RPMI7951 (cell line): Measurements from ENCODE around the gene ARHGEF9. TPM values are rescaled to one million over a fixed set of nuclear protein-coding genes. Genes with fewer than 3 reads are reported as not detected.
"Not testable (repeated sequence)": the region's sequence is repeated elsewhere in the genome, so short reads cannot be mapped to it uniquely, and the experiment has no call there.

Source experiments
- DNase-seq: peaks from one replicate; pipeline ENCODE4 v3.0.0-alpha.2; 2012; ENCODE audit warnings: low read depth
- total RNA-seq: library from RNA; depleted of rRNA; stranded (reverse); fragments of >200 nt; shearing (Covaris generic); gene quantifications from 2 replicates; pipeline ENCODE4 v1.2.3, GENCODE V29; 2014; rRNA removed

ARHGEF9 gene
- 12.2 and 12.4 TPM in 2 replicates for total RNA-seq

DNA sequence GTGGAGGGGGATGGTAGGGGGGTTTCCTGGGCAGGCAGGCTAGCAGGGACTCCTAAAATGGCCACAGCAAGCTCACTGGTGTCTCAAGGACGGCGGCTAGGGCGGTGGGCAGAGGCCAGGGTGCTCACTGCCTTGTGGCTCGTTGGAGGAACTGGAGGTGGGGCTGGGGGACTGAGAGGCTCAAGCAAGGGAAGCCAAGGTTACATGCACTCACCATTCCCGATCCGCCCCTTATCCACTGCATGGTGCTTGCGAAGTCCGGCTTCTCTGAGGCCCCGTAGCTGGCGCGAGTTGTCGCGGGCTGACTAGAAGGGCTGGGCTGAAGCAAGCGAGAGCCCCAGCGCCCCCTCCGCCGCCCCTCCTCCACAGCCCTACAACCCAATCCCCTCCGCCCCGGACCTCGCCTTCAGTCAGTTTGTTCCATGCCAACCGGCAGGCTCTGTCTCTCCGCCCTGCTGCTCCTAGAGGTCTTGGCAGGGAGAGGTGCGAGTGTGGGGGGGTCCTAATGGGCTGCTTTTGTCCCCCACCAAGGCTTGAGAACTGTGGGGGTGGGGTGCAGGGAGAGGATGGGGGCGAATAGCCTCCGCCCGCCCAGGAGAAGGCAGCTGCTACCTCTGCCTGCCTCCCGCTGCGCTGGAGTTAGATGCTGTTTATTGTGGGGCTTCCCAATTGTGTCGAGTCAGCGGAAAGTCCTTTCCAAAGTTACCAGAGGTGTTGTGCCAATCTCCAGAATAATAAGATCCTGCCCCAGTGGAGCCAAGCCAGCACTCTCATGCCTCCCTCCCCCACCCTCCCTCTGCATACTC lies at the start of gene ARHGEF9:
ARHGEF9 (minus strand) TSS at position 313 of the 806 bp plus-strand sequence; CDS start at position 244, 69 bp downstream.
- peak; percentile 2 for DNase-seq

DNA sequence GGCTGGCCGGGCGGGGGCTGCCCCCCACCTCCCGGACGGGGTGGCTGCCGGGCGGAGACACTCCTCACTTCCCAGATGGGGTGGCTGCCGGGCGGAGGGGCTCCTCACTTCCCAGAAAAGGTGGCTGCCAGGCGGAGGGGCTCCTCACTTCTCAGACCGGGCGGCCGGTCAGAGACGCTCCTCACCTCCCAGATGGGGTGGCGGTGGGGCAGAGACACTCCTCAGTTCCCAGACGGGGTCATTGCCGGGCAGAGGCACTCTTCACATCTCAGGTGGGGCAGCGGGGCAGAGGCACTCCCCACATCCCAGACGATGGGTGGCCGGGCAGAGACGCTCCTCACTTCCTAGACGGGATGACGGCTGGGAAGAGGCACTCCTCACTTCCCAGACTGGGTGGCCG lies 40.4 kb upstream of the ARHGEF9 start:
- not testable (repeated sequence) for DNase-seq

DNA sequence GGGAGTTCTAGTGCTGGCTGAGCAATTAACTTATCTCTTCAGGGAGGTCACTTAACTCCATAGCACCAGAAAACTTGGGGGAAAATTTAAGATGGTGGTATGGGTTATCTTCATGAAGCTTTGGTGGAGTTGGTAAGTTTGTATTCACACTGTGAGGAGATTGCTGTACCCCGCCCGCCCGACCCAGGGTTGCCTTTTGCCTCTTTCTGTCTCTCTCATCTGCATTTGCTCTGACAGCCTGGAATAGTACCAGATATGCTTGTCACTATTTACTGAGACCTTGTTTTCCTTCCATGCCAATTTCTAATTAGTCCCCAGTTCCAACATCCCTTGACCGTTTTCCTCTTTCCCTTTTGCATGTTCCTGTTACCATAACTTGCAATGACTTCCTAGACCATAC lies 33.1 kb upstream of the ARHGEF9 start:
- no peak for DNase-seq

DNA sequence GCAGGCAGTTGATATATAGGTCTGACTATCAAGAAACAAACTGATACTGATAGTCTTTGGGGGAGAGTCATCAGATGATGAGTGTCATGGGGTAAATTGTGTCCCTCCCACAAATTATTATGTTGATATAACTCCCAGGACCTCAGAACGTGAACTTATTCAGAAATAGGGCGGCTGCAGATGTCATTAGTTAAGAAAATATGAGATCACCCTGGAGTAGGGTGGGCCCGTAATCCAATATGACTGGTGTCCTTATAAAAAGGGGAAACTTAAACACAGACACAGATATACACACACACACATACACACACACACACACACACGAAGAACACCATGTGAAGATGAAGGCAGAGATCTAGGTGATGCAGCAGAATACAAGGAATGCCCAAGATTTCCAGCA lies 32.7 kb upstream of the ARHGEF9 start:
- no peak for DNase-seq

DNA sequence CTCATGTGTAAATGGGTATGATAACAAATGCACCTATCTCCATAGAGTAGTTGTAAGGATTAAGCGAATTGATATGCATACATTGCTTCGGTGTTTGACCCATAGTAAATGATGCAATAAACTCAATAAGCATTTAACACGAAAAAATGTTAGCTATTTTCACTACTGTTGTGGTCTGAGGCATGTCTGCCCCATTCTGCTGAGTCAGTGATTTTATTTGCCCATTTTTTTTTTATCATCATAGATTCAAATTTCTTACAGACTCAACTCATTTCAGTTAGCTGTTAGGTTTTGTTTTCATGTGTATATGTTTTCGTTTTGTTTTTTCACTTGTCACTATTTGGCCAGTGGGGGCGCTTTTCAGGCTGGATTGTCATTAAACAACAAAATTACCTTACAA lies 27.8 kb upstream of the ARHGEF9 start:
- DNase-seq, result no peak

DNA sequence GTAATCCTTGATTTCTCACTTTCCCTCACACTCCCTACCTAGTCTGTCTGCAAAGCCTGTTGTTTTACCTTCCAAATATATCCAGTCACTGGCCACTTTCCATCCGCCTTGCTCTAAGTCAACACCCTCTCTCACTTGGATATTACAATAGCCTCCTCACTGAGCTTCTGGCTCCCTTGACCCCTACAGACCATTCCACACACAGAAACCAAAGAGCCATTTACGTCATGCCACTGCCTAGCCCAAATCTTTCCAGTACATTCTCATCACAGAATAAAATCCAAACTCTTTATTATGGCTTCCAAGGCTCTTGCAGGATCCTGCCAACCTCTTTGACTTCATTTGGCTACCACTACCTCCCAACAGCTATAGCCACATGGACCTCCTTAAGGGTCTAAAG lies 25.7 kb upstream of the ARHGEF9 start:
- no peak for DNase-seq

DNA sequence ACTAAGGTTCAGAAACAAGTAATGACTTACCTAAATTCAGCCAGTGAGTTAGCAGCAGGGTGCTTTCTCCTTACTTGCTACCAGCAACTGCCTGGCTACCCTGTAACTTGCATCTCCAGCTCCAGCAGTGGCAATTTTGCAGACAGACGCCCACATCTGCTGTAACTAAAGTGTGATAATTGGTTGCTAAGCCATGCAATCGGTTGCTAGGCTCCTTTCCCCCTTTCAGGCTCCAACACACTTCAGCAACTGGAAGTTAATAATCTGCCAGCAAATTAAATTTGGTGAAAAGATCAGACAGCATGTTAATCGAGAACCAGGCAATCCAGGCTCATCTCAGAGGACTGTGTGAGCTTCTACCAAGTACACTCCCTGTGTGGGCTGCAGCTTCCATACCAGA lies 24.2 kb upstream of the ARHGEF9 start:
- DNase-seq, result no peak

DNA sequence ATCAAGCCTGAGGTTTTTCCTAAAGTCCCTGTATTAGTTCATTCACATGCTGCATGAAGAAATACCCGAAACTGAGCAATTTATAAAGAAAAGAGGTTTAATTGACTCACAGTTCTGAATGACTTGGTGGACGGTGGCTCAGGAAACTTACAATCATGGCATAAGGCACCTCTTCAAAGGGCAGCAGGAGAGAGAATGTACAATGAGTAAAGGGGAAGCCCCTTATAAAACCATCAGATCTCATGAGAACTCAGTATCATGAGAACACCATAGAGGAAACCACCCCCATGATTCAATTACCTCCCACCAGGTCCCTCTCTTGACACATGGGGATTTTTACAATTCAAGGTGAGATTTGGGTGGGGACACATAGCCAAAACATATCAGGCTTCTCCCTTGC lies 10.4 kb upstream of the ARHGEF9 start:
- not testable (repeated sequence) for DNase-seq

DNA sequence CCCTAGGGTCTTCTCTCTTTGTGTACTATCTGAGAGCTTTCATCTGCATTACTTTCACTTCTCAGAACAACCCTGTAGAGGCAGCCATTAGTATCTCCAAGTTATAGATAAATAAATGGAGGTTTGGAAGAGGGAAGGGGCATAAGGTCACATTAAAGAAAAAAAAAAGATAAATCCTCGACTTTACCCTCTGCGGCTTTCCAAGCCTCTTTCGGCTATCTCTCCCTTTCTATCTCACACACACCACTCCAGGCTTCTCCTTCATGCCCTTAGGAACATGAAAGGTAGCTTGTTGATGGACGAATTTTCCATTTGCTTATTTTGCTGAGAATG lies 660 bp upstream of the ARHGEF9 start:
- DNase-seq, result no peak

DNA sequence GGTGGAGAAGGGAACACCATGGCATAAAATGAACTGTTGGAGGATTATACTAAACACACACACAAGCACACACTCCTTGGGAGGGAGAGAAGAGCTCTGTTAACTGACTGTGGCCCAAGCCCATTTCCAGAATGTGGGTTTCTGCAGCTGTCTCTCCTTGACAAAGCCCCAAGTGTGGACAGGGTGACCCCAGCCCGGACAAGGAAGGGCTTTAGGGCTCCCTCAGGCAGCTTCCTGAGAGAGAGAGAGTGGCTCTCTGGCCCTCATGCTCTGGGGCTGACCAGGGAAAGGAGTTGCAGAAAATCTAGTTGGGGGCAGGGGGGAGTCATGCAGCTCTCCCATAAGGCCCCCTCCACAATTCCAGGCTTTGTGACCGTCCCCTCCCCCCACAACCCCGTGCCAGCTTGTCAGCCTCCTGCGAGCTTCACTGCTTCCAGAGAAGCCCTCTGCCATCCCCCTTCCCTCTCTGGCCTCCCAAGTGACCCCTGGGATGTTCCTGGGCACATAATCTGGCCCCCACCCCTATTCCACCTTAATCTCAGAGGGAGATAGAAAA lies 590 bp downstream of the ARHGEF9 start:
- DNase-seq, result no peak

DNA sequence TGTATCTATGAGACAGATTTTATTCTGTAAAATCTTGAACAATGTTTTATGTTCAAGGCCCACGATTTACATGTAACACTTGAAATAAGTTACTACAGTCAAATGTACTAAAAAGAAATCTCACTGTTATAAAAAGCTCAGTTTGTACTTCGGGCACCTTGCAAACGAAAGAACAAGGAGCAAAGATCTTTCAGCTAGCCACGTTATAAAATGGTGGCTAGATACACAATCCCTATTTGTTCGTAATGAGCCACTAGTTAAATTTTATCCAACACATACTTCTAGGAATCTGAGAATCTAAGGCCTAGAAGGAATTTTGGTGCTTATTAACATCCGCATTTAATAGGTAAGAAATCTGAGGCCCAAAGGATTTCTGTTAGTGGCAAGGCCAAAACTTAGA lies 2.5 kb downstream of the ARHGEF9 start:
- DNase-seq, result no peak

DNA sequence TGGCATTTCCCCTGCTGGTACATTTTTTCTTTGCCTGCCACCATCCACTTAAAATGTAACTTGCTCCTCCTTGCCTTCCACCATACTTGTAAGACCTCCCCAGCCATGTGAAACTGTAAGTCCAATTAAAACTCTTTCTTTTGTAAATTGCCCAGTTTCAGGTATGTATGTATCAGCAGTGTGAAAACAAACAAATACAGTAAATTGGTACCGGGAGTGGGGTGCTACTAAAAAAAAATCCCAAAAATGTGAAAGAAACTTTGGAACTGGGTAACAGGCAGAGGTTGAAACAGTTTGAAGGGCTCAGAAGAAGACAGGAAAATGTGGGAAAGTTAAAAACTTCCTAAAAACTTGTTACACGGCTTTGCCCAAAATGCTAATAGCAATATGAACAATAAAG lies 16.3 kb downstream of the ARHGEF9 start:
- DNase-seq, result no peak

DNA sequence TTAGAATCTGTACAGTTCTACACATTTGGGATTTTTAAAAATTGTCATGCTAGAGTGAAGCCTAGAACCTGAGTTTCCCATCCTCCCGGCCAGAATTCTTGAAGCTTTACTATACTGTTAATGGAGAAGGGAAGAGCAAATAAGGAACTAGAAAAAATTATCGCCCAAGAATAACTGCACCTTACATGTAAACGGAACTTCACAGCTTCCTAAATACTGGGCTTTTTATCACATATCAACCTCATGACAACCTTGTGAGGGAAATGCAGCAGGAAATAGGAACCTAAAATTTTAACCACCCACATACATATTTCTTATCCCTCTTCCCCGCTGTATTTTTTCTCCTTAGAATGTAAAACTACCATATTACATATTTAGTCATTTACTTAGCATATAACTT lies 19.3 kb downstream of the ARHGEF9 start:
- no peak for DNase-seq

DNA sequence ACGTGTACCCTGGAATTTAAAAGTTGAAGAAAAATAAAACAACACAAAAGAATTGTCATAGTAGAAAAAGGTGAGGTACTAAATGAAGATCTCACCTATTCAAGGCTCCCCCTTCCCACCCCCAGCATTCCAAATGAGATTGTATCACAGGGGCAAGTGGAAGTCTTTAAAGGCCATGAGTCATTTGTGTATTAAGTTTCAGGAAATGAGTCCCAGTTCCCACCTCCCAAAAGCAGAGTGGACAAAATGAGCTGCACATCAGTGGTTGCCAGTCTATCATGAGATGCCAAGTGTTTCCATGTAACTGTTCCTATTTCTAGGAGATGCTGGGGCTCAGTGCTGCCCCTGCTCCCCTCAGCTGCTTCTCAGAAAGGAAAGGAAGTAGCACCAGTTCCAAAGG lies 20.1 kb downstream of the ARHGEF9 start:
- peak; percentile 56 for DNase-seq

DNA sequence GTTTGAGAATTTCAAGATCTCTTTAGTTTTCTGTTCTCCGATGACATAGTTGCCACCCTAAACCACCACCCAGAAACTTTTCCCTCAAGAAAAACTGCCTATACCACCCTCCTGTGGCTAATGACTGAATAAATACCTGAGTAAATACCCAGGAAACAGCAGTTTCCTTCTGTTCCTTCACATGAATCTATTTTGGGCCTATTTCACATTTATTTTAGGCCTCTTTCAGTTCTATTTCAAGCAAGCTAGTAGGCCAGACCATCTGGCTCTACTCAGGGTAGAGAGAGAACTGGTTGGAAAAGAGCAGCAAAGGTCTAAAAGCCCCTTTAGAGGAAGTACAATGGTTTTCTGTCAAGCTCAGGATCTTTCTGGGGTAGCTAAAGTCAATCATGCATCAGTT lies 23.4 kb downstream of the ARHGEF9 start:
- no peak for DNase-seq

DNA sequence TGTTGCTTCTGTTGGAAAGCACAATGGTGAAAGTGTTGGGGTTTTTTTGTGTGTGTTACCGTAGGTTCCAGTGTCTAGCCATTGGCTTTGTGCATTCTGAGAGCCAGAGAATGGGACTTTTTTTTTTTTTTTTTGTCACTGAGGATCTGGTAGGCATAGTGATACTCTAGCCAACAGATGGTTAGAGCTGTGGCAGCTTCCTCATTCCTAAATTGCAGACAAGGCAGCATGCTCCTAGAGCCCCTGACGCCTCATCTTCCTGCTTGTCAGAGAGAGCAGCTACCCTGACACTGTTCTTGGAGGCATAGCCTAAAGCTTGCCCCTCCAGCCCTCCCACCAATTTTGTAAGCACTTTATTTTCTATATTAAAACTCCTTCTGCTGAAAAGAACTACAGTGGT lies 27.0 kb downstream of the ARHGEF9 start:
- no peak for DNase-seq

DNA sequence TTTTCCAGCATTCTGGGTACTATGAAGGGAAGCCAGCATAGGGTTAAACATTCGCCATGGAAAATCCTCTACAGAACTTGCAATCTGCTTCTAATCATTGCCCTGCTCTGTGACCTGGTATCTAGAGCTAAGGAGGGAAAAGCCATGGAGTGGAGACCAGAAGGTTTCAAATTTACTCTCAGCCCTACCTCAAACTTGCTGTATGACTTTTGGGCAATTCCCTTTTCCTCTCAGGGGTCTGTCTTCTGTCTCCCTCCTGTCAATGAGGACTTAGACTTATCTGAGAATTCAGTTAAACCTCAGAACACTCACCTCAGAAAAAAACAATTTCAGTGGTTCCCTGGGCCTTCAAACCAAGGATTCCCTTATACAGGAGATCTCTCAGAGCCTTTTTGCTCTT lies 29.1 kb downstream of the ARHGEF9 start:
- DNase-seq, result no peak

DNA sequence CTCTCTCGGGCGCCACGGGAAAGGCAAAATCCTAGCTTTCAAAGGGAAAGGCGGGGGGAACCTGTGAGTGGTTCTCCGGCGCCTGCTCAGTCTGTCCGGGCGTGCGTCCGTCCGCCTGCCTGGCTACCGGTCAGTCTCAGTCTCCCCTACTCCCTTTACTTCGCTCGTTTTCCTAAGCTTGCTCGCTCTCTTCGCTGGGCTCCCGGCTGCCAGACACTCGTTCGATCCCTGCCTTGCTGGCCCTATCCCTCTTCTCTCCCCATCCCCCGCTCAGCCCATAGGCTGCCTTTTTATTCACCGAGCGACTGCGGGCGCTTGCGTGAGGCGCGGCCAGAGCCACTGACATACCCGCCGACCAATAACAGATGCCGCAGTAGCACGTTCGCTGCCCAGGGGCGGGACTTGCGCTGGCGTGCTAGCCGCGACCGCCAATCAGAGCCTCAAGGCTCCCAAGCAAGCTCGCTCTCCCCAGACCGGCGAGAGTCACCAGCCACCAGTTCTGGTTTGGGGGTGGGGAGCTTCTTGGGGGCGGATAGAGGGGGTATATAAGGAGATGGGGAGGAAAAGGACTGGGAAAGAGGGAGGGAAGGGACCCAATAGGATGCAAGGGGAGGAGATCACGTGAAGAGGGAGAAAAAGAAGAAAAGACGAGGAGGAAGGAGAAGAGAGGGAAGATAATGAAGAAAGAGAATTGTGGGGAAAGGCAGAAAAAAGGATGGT lies 30.0 kb downstream of the ARHGEF9 start:
- peak; percentile 95 for DNase-seq

DNA sequence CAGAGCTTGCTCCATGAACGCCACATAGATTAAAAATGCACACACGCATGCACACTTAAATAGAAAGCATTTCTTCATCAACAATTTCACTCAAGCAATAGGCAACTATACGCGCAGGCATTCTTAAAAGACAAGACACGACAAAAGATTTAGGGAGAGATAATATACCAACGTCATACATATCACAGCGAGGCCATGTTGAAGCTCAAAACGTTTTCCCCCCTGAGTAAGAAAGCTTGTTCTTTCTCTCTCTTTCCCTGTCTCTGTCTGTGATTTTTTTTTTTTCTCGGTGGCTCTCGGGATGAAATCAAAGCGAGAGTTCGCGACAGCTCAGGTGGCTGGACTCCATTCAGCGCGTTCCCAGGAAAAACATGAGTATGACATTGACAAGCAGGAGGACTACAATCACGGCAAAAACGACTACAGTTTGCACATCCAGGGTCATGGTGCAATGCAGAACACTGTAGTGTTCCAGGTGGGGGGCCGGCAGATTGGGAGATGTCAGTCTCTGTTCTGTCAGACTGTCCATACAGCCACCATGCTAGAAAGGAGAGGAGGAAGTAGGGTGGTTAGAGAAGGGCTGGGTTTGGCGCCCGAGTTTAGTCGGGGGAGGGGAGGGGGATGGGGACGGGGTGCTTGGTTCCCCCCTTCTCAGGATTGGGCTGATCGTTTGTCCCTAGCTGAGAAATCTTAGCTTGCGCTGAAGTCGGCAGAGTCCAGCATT lies 30.7 kb downstream of the ARHGEF9 start:
- peak; percentile 28 for DNase-seq

DNA sequence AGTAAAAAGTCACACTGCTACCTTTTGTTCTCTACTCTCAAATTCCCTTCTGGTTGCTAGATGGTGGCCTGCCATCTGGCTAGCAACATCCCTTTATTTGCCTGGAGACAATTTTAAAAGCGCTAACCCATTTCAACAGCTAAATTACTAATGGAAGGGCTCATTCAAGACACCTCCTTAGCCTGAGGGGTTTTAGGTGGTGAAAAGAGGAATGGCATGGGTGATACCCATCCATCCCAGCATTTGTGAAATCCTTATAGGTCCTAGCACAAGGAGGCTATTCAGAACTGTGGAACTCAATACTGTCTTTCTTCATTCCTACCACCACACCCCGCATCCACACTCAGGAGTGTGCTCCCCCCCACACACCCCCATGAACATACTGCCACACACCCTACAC lies 33.5 kb downstream of the ARHGEF9 start:
- DNase-seq, result peak; percentile 71

DNA sequence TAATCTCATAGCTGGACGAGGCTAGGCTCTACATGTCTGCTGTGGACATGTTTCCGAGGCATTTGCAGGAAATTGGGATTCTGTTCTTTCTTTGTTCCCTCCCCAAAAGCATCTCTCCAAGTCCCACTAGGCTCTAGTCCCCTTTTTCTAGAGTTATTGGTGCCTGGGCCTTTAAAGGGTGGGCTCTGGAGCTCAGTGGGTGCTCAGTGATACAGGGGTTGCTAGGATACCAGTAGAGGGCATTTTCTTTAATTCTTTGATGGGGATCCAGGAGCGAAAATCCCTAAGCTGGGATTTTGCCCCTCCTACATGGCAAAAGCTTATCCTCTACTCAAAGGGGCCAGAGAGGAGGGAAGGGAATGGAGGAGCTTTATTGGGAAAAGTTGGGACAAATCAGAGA lies 34.2 kb downstream of the ARHGEF9 start:
- DNase-seq, result no peak

DNA sequence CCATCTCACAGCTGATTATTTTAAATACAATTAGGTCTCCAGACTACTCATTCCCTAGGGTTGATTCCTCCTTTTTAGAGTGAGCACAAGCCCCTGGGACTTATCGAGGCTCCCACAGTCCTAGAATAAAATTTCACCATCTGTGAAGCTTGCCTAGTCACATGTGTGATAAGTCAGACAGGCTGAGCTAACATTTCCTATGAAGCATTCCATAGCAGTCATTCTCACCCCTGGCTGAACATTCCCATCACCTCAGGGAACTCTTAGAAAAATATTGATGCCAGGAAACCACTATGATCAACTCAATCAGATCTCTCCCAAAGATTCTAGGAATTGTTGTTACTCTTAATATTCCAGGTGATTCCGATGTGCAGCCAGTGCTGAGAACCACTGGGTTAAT lies 37.7 kb downstream of the ARHGEF9 start:
- DNase-seq, result peak; percentile 20
